Astrocyte of the spinal cord (primary cell): ENCODE measurements around the gene RPL4.
"Not testable (repeated sequence)": the region's sequence is repeated elsewhere in the genome, so short reads cannot be mapped to it uniquely, and the experiment has no call there.

Experiments used
- DNase-seq: peaks from one replicate; pipeline ENCODE4 v3.0.0; 2011; ENCODE audit warnings: low read depth, low spot score
- H3K4me3 ChIP-seq: 2 replicates; pipeline ENCODE4 v1.5.1; 2011; ENCODE audit warnings: low read depth, mild to moderate bottlenecking, low read length, moderate library complexity
- CTCF ChIP-seq: IDR thresholded peaks from 2 replicates; pipeline ENCODE4 v1.5.1; 2012; ENCODE audit warnings: low read depth, mild to moderate bottlenecking, low read length, inconsistent platforms
- in situ Hi-C: cut with HindIII; loops from 2 replicates; pipeline ENCODE4 v1.10.0; 2017; ENCODE audit warnings: low sequenced_read_pairs

RPL4 gene

GRCh38 chr15:66472176-66472999 is 32.3 kb downstream of the RPL4 start:
- peak; percentile 15 for DNase-seq
- H3K4me3 ChIP-seq: no peak overlapping the region
- in situ Hi-C loops: no loop called here
- no peak for TF ChIP-seq CTCF

GRCh38 chr15:66470825-66471224 is 33.8 kb downstream of the RPL4 start:
- in situ Hi-C loops, DNase-seq, H3K4me3 ChIP-seq: not testable (repeated sequence)

- in situ Hi-C loops, H3K4me3 ChIP-seq, DNase-seq: not testable (repeated sequence)
Measured at GRCh38 chr15:66467162-66468040, 37.3 kb downstream of the RPL4 start.

- H3K4me3 ChIP-seq, in situ Hi-C loops, DNase-seq: not testable (repeated sequence)
Measured at GRCh38 chr15:66465294-66465693, 39.4 kb downstream of the RPL4 start.

GRCh38 chr15:66462627-66463026 is 42.0 kb downstream of the RPL4 start:
- DNase-seq: no peak
- no peak for TF ChIP-seq CTCF
- in situ Hi-C loops: no loop called here

GRCh38 chr15:66461917-66462316 is 42.7 kb downstream of the RPL4 start:
- TF ChIP-seq CTCF: no peak
- DNase-seq: no peak
- in situ Hi-C loops: no loop called here
- no peak overlapping the region for H3K4me3 ChIP-seq

More at GRCh38 chr15:66462627-66463026, 42.0 kb downstream of the RPL4 start:
- no peak overlapping the region for H3K4me3 ChIP-seq

GRCh38 chr15:66461294-66461693 is 43.4 kb downstream of the RPL4 start:
- DNase-seq, H3K4me3 ChIP-seq, in situ Hi-C loops: not testable (repeated sequence)

GRCh38 chr15:66459818-66460615 is 44.6 kb downstream of the RPL4 start:
- peak; percentile 25 for DNase-seq
- TF ChIP-seq CTCF: no peak
- in situ Hi-C loops: no loop called here
- H3K4me3 ChIP-seq: no peak overlapping the region
